Stimulated activated naive CD8-positive, alpha-beta T cell treated with anti-CD3 and anti-CD28 coated beads, Interleukin-15, amount 100 ng/mL, for 72 hours (primary cell): Measurements from ENCODE around the gene TBCE.

ENCODE experiments used
- ATAC-seq: fragments of 150-1000 bp; cut with Tn5 transposase; 2 replicates; pipeline ENCODE4 v1.10.0; 2021; ENCODE audit warnings: mild to moderate bottlenecking, moderate library complexity
- DNase-seq, 2 donors: peaks; one replicate each; pipeline ENCODE4 v3.0.0; 2021 to 2022
- H3K27ac Mint-ChIP-seq, 2 donors: one replicate each; pipeline ENCODE4 v1.8.0; 2022; ENCODE audit warnings: mild to moderate bottlenecking in 2 of 2, mixed read lengths in 2 of 2, moderate library complexity in 2 of 2
- H3K27me3 Mint-ChIP-seq: one replicate; pipeline ENCODE4 v1.8.0; 2022; ENCODE audit warnings: mixed read lengths
- H3K4me1 Mint-ChIP-seq: one replicate; pipeline ENCODE4 v1.8.0; 2022; ENCODE audit warnings: mild to moderate bottlenecking, mixed read lengths
- H3K4me3 Mint-ChIP-seq, 2 donors: one replicate each; pipeline ENCODE4 v1.8.0; 2022; ENCODE audit warnings: mild to moderate bottlenecking in 2 of 2, mixed read lengths in 2 of 2, moderate library complexity in 1 of 2
- H3K9me3 Mint-ChIP-seq, 2 donors: one replicate each; pipeline ENCODE4 v1.8.0; 2022; ENCODE audit warnings: mixed read lengths in 2 of 2

The TBCE gene

DNA sequence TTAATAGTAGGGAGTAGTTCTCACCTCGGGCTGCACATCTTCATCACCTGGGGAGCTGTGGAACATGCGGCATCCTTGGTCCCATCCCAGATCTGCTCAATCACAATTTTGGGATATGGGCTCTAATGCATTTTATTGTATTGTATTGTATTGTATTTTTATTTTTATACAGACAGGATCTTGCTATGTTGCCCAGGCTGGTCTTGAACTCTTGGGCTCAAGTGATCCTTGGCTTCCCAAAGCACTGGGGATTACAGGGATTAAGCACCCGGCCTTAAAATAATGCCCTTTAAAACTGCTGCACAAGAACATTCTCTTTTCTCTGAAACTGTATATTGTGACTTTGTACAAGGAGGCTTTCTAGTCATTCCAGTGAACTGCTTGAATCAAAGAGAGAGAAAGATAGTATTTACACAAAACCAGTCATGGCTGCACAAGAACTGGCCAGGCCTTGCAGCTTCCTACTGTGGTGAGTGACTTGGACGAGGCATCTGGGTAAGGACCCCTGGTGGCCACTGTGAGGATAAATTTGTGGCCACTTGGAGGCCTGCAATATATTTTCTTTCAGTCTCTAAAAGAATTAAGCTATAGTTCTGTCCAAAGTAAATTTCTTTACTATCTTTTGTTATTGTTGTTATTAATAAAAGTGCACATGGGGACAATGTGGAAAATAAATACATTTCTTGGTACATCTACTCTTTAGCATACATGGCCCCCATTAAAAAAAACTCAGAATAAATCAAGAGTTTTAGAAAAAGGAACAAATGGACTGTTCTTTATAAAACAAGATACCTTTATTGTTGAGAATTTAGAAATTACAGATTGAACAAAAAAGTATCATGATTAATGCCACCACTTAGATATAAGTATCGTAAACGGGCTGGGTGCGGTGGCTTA is 48.0 kb downstream of the TBCE start:
- Mint-ChIP-seq H3K9me3 (no peaks in the 10 kb centered on the region), H3K4me1 (peaks cover 10% of the 10 kb centered on the region), H3K27me3 (no peaks in the 10 kb centered on the region), H3K4me3 (no peak overlapping the region), H3K27ac (no peak overlapping the region)
- DNase-seq (peak; percentile 43 to 66), ATAC-seq (peak; percentile 85)

DNA sequence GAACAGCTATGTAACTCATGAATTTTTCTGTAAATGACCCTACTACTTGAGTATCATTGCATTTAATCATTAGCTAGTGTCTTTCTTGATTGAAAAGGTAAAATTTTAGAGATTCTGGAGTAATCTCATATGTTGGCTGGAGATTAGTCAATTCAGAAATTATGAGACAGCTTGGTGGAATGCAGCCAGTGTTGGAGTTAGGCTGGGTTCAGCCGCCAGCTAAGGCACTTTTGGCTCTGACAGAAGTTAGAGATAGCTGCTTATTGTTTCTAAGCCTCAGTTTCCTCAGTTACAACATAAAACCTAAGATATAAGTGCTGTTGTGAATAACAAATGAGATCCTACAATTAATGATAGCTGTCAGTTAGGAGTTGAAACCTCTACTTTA is 49.4 kb downstream of the TBCE start:
- ATAC-seq = no peak
- Mint-ChIP-seq H3K4me1 (peaks cover 13% of the 10 kb centered on the region), H3K9me3 (no peaks in the 10 kb centered on the region), H3K27ac (no peak overlapping the region), H3K27me3 (no peaks in the 10 kb centered on the region), H3K4me3 (no peak overlapping the region)
- DNase-seq = no peak

DNA sequence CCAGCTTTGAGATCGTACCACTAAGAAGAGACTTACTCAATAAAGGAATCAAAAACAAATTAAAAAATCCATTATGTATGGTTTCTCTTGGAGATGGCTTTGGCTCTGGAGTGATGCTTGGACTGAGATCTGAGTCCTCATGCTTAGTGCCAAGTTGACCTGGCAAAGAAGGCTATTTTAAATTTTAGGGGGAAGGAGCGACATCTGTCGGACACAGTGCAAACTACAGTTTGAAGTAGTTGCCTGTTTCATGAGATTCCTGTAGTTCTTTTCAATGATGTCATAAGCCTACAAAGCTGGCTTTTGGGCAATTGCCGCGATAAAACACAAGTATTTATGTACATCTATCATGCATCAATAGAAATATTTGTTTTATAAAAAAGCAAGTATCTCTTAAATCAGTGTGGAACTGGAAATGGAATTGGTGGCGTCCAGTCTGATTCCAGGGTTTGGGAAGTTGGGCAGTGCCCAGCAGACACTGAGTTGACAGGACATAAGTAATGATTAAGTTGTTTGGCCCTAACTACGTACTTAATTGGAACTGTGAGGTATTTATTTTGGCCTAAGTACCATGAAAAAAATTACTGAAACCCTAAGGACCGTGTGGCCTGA is 50.0 kb downstream of the TBCE start:
- H3K27ac Mint-ChIP-seq = no peak overlapping the region
- H3K9me3 Mint-ChIP-seq = no peaks in the 10 kb centered on the region
- peak; percentile 60 for ATAC-seq
- no peak overlapping the region for H3K4me3 Mint-ChIP-seq
- H3K27me3 Mint-ChIP-seq = no peaks in the 10 kb centered on the region
- H3K4me1 Mint-ChIP-seq = peaks cover 13% of the 10 kb centered on the region
- DNase-seq = peak; percentile 61 to 62

DNA sequence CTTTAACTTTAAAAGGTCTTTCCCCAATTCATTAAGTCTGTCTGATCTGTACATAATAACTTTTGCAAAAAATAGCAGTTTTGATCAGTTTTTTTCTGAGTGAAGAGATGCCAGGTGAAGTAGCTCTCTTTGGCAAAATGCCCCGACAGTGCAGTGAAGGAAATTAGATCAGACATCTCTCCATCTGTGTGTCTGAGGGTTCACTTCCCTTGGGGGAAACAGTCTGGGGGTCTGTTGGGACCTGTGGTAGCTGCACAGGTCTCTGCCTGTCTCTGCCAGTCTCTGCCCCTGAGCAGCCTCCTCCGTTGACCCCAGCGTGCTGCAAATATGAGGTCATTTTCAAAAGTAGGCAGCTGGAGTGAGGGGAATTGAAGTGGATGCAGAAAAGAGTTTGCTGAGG is 54.5 kb downstream of the TBCE start:
- no peaks in the 10 kb centered on the region for H3K27me3 Mint-ChIP-seq

DNA sequence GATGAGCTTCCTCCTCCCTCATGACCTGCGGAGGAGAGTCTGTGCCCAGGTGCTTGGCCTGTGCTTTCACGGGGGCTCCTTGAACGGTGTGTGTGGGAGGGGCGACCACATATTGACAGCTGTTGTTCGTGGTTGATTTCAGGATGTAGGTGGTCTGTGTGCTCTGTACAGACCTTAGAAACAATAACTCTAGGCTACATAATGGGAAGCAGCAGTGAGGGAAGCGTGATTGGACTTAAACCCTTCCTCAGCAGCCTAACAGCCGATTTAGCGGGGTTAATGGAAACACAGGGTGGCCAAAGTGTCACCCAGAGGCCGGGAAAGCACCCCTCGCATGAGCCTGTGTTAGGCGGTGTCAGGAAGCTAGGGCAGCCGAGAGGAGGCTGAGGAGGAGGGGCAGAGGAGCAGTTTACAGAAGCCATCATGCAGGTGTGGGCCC is 56.0 kb downstream of the TBCE start:
- no peaks in the 10 kb centered on the region for H3K27me3 Mint-ChIP-seq
- ATAC-seq (peak; percentile 94), DNase-seq (peak; percentile 32 to 49)
- H3K9me3 Mint-ChIP-seq = no peaks in the 10 kb centered on the region
- H3K27ac Mint-ChIP-seq = peak overlapping the region; percentile 23 to 38
- H3K4me3 Mint-ChIP-seq = peak overlapping the region; percentile 42 to 80
- H3K4me1 Mint-ChIP-seq = peaks cover 45% of the 10 kb centered on the region

More for the DNA sequence above, 54.5 kb downstream of the TBCE start:
- Mint-ChIP-seq H3K9me3 (no peaks in the 10 kb centered on the region), H3K4me3 (no peak overlapping the region), H3K27ac (no peak overlapping the region), H3K4me1 (peaks cover 45% of the 10 kb centered on the region)
- no peak for DNase-seq
- no peak for ATAC-seq

DNA sequence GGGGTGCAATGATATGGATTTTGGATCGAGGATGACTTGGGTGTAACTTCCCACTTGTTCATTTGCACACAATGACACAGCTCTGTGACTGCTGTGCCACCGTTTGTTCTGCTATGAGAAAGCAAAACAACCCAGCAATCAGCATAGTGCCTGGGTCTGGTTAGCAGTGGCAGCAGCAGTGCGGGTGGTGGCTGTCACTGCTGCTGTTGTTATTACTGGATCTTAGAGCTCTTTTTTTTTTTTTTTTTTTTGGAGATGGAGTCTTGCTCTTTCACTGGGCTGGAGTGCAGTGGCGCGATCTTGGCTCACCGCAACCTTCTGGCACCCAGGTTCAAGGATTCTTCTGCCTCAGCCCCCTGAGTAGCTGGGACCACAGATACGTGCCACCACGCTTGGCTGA is 56.9 kb downstream of the TBCE start:
- Mint-ChIP-seq H3K4me3 (peak overlapping the region in 1 of 2 donors; percentile 26), H3K27me3 (no peaks in the 10 kb centered on the region), H3K9me3 (no peaks in the 10 kb centered on the region), H3K27ac (no peak overlapping the region), H3K4me1 (peaks cover 45% of the 10 kb centered on the region)
- ATAC-seq = no peak
- DNase-seq = no peak

DNA sequence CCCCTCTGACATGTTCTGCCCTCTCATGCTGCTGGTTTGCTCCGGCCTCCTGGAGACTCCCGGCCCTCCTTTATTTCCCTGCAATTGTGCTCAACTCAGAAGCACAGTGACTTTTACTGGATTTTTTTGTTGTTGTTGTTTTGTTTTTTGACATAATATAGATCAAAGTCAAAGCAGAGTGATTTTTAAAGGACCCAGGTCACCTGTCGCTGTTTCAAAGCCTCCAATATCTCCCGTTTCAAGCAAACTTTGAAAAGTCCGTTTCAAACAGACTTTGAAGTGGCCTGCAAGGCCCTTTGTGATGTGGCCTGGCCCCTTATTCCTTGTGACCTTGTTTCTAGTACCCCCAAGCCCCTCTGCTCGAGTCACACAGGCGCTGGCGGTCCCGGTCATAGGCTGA is 58.1 kb downstream of the TBCE start:
- no peak for ATAC-seq
- Mint-ChIP-seq H3K27ac (no peak overlapping the region), H3K4me3 (no peak overlapping the region), H3K4me1 (peaks cover 45% of the 10 kb centered on the region), H3K27me3 (no peaks in the 10 kb centered on the region), H3K9me3 (no peaks in the 10 kb centered on the region)
- DNase-seq = no peak

DNA sequence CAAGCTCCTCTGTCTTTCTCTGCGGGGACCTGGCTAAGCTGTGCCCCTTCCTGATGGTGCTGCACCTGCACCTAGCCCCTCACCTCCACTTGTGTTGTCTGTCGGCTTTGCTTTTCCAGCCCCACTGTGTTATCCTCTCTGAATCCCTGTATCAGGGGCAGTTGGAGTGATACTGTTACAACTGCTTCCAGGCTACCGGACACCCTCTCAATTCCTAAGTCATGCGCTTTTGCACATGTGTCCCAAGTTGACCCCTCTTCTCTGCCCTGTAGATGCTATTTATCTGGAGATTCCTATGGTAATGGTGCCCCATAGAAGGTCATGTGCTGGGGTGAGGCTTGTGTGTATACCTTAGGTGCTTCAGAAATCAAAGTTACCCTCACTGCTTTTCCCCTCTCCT is 58.9 kb downstream of the TBCE start:
- no peak for ATAC-seq
- no peak for DNase-seq
- Mint-ChIP-seq H3K4me3 (no peak overlapping the region), H3K9me3 (no peaks in the 10 kb centered on the region), H3K27ac (no peak overlapping the region), H3K4me1 (peaks cover 45% of the 10 kb centered on the region), H3K27me3 (no peaks in the 10 kb centered on the region)

DNA sequence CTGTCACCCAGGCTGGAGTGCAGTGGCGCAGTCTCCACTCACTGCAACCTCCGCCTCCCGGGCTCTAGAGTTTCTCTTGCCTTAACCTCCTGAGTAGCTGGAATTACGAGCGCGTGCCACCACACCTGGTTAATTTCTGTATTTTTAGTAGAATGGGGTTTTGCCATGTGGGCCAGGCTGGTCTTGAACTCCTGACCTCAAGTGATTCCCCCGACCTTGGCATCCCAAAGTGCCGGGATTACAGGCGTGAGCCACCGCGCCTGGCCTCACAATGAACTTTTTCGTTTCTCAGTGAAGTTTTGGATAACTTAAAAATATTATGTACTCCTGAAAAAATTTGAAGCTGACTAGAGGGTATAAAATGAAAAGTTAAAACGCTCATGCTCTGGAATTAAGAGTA is 59.5 kb downstream of the TBCE start:
- Mint-ChIP-seq H3K27me3 (no peaks in the 10 kb centered on the region), H3K4me3 (no peak overlapping the region), H3K27ac (no peak overlapping the region), H3K4me1 (peaks cover 40% of the 10 kb centered on the region), H3K9me3 (no peaks in the 10 kb centered on the region)
- DNase-seq (no peak), ATAC-seq (no peak)

DNA sequence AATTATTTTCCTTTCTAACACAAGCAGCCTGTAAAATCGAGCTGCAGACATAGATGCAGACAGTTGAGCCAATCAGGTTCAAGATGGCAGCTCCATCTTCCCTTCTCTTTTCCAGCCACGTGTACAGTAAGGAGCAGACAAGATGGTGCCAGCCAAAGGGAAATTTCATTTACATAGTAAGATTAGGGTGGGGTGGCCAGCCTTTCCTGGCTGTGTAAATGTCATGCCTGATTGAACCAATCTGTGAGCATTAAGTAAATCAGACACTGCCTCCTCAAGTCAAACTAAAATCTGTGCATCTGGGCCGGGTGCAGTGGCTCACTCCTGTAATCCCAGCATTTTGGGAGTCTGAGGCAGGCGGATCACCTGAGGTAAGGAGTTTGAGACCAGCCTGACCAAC is 60.2 kb downstream of the TBCE start:
- Mint-ChIP-seq H3K27me3 (no peaks in the 10 kb centered on the region), H3K4me3 (no peak overlapping the region), H3K4me1 (peaks cover 33% of the 10 kb centered on the region), H3K9me3 (no peaks in the 10 kb centered on the region), H3K27ac (no peak overlapping the region)
- ATAC-seq (no peak), DNase-seq (no peak)

DNA sequence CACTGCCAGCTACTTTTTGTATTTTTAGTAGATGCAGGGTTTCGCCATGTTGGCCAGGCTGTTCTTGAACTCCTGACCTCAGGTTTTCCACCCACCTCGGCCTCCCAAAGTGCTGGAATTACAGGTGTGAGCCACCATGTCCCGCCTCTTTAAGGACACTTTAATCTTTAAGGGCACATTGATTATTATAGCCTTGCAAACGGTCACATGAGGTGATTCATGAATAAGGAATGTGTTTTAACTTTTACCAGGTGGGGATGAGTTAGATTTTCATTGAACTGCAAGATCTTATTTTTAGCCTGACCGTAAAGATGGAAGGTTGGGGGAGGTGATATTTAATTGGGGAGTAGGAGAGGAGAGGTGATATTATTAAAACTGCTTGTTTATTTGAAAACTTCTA is 61.9 kb downstream of the TBCE start:
- Mint-ChIP-seq H3K9me3 (no peaks in the 10 kb centered on the region), H3K27ac (no peak overlapping the region), H3K27me3 (no peaks in the 10 kb centered on the region), H3K4me3 (no peak overlapping the region), H3K4me1 (peaks cover 16% of the 10 kb centered on the region)
- ATAC-seq (no peak), DNase-seq (no peak)

DNA sequence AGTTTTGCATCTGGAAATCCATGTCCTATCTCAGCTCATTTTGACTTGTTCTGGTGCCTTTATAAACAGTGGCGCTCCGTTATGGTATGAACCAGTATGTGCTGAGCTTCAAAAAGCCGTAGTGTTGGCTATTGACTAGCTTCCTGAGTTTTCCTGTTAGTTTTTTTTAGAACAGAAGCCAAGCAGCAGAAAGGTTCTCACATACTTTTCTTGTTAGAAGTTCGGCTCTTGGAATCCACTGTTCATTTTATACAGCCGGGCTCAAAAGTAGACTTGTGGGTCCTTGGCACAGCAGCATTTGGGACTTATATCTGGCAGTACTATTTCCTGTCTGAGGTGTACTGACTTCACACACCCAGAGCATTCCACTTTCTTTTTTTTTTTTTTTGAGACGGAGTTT is 63.8 kb downstream of the TBCE start:
- no peak overlapping the region for H3K27ac Mint-ChIP-seq
- no peak overlapping the region for H3K4me3 Mint-ChIP-seq
- no peaks in the 10 kb centered on the region for H3K9me3 Mint-ChIP-seq
- peaks cover 2% of the 10 kb centered on the region for H3K4me1 Mint-ChIP-seq
- DNase-seq (no peak), ATAC-seq (no peak)
- no peaks in the 10 kb centered on the region for H3K27me3 Mint-ChIP-seq

DNA sequence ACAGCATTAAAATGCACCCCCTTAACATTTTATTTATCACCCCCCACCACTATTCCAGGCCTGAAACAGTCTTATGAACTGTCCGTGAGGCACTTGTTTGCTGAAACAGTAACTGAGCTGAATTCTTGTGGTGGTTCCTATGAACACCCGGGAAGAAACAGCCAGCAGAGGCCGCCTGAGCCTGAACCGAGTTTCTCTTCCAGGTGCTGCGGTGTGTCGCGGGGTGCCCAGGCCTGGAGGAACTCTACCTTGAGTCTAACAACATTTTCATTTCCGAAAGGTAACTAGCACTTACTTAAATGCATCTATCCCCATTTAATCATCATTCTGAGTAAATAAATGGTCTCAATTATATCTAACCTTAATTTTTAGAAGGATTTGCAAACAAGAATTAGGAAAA is 66.8 kb downstream of the TBCE start:
- Mint-ChIP-seq H3K4me3 (no peak overlapping the region), H3K4me1 (no peaks in the 10 kb centered on the region), H3K27me3 (no peaks in the 10 kb centered on the region), H3K27ac (no peak overlapping the region), H3K9me3 (no peaks in the 10 kb centered on the region)
- DNase-seq (no peak), ATAC-seq (no peak)

DNA sequence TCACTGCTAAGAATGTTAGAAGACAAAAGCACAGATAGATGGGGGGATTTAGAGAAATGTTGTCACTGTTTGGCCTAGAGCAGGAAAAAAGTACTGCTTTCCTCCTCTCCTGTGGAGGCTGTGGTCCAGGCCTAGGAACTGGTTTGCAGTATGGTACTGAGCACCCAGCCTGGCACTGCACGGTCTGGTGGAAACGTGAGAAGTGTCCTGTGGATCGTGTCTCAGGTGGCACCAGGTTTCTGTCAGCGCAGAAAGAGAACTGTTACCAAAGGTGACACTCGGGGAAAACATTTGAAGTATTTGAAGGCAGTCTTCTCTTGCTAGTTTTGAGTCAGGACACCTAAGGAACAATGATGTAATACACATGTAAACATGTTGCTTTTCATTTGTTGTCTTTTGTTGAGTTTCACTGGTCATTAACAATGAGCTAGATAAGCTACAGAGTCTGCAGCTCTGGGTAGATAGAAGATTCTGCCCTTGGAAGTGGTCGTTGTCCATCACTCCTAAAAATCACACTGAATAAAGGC is 74.0 kb downstream of the TBCE start:
- H3K27ac Mint-ChIP-seq = no peak overlapping the region
- ATAC-seq = no peak
- DNase-seq = no peak
- no peak overlapping the region for H3K4me3 Mint-ChIP-seq
- no peaks in the 10 kb centered on the region for H3K9me3 Mint-ChIP-seq
- H3K4me1 Mint-ChIP-seq = no peaks in the 10 kb centered on the region
- H3K27me3 Mint-ChIP-seq = no peaks in the 10 kb centered on the region

DNA sequence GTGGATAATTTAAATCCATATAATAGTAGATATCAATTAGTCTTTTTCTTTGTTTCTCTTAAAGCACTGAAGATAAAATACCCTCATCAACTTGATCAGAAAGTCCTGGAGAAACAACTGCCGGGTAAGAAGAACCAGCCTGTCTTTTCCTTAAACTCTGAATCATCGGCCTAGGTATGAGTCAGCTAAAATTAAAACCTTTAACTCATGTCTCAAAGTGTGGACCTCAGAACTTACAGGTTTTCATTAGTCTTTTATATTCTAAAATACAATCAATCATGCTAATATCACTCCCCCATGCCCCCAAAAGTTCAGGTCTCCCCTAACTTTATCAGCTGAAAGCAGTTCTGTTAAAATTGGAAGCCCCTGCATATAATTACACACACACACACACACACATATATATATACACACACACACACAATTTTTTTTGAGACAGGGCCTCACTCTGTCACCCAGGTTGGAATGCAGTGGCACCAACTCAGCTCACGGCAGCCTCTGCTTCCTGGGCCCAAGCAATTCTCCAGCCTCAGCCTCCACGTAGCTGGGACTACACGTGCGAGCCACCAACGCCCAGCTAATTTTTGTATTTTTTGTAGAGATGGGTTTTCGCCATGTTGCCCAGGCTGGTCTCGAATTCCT is 75.7 kb downstream of the TBCE start:
- H3K4me1 Mint-ChIP-seq = no peaks in the 10 kb centered on the region
- peak overlapping the region; percentile 54 for H3K27ac Mint-ChIP-seq
- H3K9me3 Mint-ChIP-seq = no peaks in the 10 kb centered on the region
- no peaks in the 10 kb centered on the region for H3K27me3 Mint-ChIP-seq
- ATAC-seq (no peak), DNase-seq (no peak)
- no peak overlapping the region for H3K4me3 Mint-ChIP-seq

DNA sequence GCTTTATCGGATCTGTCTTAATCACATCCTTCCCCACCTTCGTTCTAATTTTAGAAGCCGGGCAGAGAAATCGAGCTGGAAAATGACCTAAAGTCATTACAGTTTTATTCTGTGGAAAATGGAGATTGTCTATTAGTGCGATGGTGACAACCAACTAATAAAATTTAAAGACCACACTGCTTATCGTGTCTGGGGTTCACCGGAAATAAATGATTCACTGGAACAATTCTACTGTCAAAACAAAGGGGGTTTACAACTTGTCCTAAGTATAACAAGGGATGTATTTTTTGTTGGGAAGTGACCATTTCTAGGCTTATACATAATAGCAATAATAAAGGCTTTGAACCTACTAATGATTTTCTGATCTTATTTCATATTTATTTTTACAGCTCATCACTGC is 81.4 kb downstream of the TBCE start:
- no peaks in the 10 kb centered on the region for H3K27me3 Mint-ChIP-seq
- H3K9me3 Mint-ChIP-seq = no peaks in the 10 kb centered on the region
- DNase-seq (no peak), ATAC-seq (no peak)
- H3K4me3 Mint-ChIP-seq = no peak overlapping the region
- no peak overlapping the region for H3K27ac Mint-ChIP-seq
- no peaks in the 10 kb centered on the region for H3K4me1 Mint-ChIP-seq
